K562 (cell line): ENCODE measurements around the gene RALGPS1. TPM values are rescaled to one million over a fixed set of nuclear protein-coding genes. Genes with fewer than 3 reads are reported as not detected.

ENCODE experiments used
- ATAC-seq: fragments of 200-7000 bp; cut with Tn5 transposase; 3 replicates; pipeline ENCODE4 v1.9.1; 2020; ENCODE audit warnings: moderate library complexity
- BruUV-seq: library from RNA; stranded (reverse); fragments of 400-500 nt; replicated peaks from 2 replicates; lab custom pipeline; 2021; lab: Mats Ljungman, UMichigan
- CTCF ChIA-PET: fragments of 300-600 bp; formaldehyde crosslinking; extraction: SDS; loops from one replicate; lab custom pipeline; 2021; ENCODE audit warnings: low intra/inter-chr PET ratio; lab: Yijun Ruan, JAX
- POLR2A ChIA-PET: fragments of 300-600, 350-650 bp; sonication (Branson Sonifier 250); formaldehyde crosslinking; extraction: SDS; loops from one replicate; lab custom pipeline; 2021; ENCODE audit warnings: antibody characterized with exemption, inconsistent platforms; lab: Yijun Ruan, JAX
- DNase-seq, 4 experiments: peaks; one replicate each; pipeline versions ENCODE4 v3.0.0 to v3.0.0-alpha.2; 2011 to 2018; ENCODE audit warnings: low spot score in 3 of 4, mixed read lengths in 3 of 4; ENCODE audit errors: extremely low read depth in 1 of 4
- FAIRE-seq: peaks from 2 replicates; lab custom pipeline; 2011; peaks lifted over from hg19 to GRCh38; lab: Jason Lieb, UNC
- H2AFZ ChIP-seq: 2 replicates; pipeline ENCODE4 v1.6.0; 2011; ENCODE audit warnings: low read depth, low read length, control low read depth, inconsistent platforms
- H3K27ac ChIP-seq: fragments of 200-600 bp; 3 replicates; pipeline ENCODE4 v1.8.0; 2011; ENCODE audit warnings: low read depth, mild to moderate bottlenecking, control low read depth, inconsistent platforms, low read length, moderate library complexity, mixed read lengths; ENCODE audit errors: extremely low read depth
- H3K27me3 ChIP-seq, 2 experiments: fragments of 300-600 bp in 1 of 2; 2 replicates in 1 of 2; 3 replicates in 1 of 2; pipeline versions ENCODE4 v1.6.0 to v1.8.0; 2011; ENCODE audit warnings: inconsistent platforms in 2 of 2, low read length in 2 of 2, mild to moderate bottlenecking in 1 of 2, mixed read lengths in 1 of 2, moderate library complexity in 1 of 2; ENCODE audit not compliant: control insufficient read depth in 2 of 2, insufficient read depth in 2 of 2
- H3K36me3 ChIP-seq: fragments of 300-600 bp; 3 replicates; pipeline ENCODE4 v1.8.0; 2011; ENCODE audit warnings: mild to moderate bottlenecking, low read length, inconsistent platforms; ENCODE audit not compliant: control insufficient read depth, insufficient read depth
- H3K4me1 ChIP-seq, 2 experiments: fragments of 200-600 bp in 1 of 2; replicated peaks in 1 of 2; 2 replicates in 1 of 2; 3 replicates in 1 of 2; pipeline versions ENCODE4 v1.5.1 to v1.8.0; 2011; ENCODE audit warnings: inconsistent platforms in 2 of 2, low read length in 2 of 2, mild to moderate bottlenecking in 1 of 2, mixed read lengths in 1 of 2, moderate library complexity in 1 of 2; ENCODE audit not compliant: control insufficient read depth in 2 of 2, insufficient read depth in 2 of 2
- H3K4me2 ChIP-seq: 2 replicates; pipeline ENCODE4 v1.6.1; 2011; ENCODE audit warnings: low read length, control low read depth, inconsistent platforms, mixed read lengths; ENCODE audit not compliant: insufficient read depth
- H3K4me3 ChIP-seq: fragments of 200-600 bp; sonication (generic), shearing (Covaris generic); 2 replicates; pipeline ENCODE4 v1.5.1; 2016; ENCODE audit warnings: control low read depth, inconsistent platforms
- H3K79me2 ChIP-seq: fragments of 200-600 bp; 3 replicates; pipeline ENCODE4 v1.8.0; 2011; ENCODE audit warnings: low read length, inconsistent platforms; ENCODE audit not compliant: control insufficient read depth, insufficient read depth
- H3K9ac ChIP-seq, 2 experiments: 2 replicates each; pipeline versions ENCODE4 v1.6.0 to v1.6.1; 2011; ENCODE audit warnings: low read depth in 2 of 2, low read length in 2 of 2, control low read depth in 1 of 2, inconsistent platforms in 1 of 2, mild to moderate bottlenecking in 1 of 2, mixed read lengths in 1 of 2; ENCODE audit not compliant: insufficient read depth in 1 of 2
- H3K9me1 ChIP-seq: one replicate; pipeline ENCODE4 v1.6.0; 2011; ENCODE audit warnings: inconsistent platforms, mild to moderate bottlenecking, low read length, moderate library complexity; ENCODE audit not compliant: control insufficient read depth, insufficient read depth
- H3K9me3 ChIP-seq: replicated peaks from 2 replicates; pipeline ENCODE4 v1.5.1; 2011; ENCODE audit warnings: low read depth, low read length, inconsistent platforms; ENCODE audit not compliant: control insufficient read depth, insufficient read depth
- H4K20me1 ChIP-seq: replicated peaks from 2 replicates; pipeline ENCODE4 v1.6.1; 2011; ENCODE audit warnings: low read length, inconsistent platforms, mixed read lengths; ENCODE audit not compliant: control insufficient read depth, insufficient read depth
- KLF16 ChIP-seq: IDR thresholded peaks from 2 replicates; pipeline ENCODE4 v1.6.1; 2016; ENCODE audit warnings: antibody characterized with exemption
- LEF1 ChIP-seq: fragments of 450-650 bp; IDR thresholded peaks from 2 replicates; pipeline ENCODE4 v1.6.1; 2016; ENCODE audit warnings: mild to moderate bottlenecking
- WGBS: fragments of 100-300 bp; shearing (Covaris generic); methylation state at CpG from one replicate; pipeline ENCODE4 v1.1.6; 2016; ENCODE audit warnings: low coverage, mixed read lengths; ENCODE audit not compliant: insufficient coverage; ENCODE audit errors: missing lambda C conversion rate; 5-methylcytosine and 5-hydroxymethylcytosine counted together
- in situ Hi-C: fragments of 300-500 bp; cut with MboI; formaldehyde crosslinking; loops from 4 replicates; pipeline ENCODE4 v1.15.0; 2018; ENCODE audit warnings: inconsistent platforms, mixed read lengths
- intact Hi-C: fragments of 100-400 bp; cut with micrococcal nuclease; formaldehyde crosslinking; loops from 2 replicates; pipeline ENCODE4 v1.14.2; 2022
- polyA plus RNA-seq, 8 experiments: library from polyadenylated mRNA; depleted of rRNA in 4 of 8; stranded (reverse) in 5 of 8; unstranded in 3 of 8; fragments of >200 nt; fragmentation: Nextera tagmentation in 2 of 8; fragmentation: Illumina TruSeq in 1 of 8; extraction: Ambion mirVana in 2 of 8; extraction: Trizol in 1 of 8; gene quantifications; 2 replicates each; pipeline versions ENCODE4 v1.2.1 to v1.2.3, GENCODE V29; 2011 to 2014; ENCODE audit warnings: inconsistent platforms in 1 of 8, missing spikeins in 1 of 8
- total RNA-seq, 7 experiments: library from RNA; depleted of rRNA in 6 of 7; stranded (reverse); fragments of >200 nt in 6 of 7; fragmentation: Illumina TruSeq in 2 of 7; extraction: Trizol in 2 of 7; gene quantifications; 2 replicates each; pipeline versions ENCODE4 v1.2.1 to v1.2.3, GENCODE V29; 2011 to 2021; ENCODE audit warnings: low replicate concordance in 1 of 7
- TF ChIP-seq, protein P1 (sequence below), 2 experiments: fragments of 450-650 bp; formaldehyde crosslinking in 1 of 2; IDR thresholded peaks; 2 replicates each; pipeline versions ENCODE4 v1.4.0 to v1.6.1; 2014 to 2020; ENCODE audit warnings: mild to moderate bottlenecking in 2 of 2, borderline replicate concordance in 1 of 2, low read depth in 1 of 2

RALGPS1 gene
- total and polyA plus RNA-seq, 9 of the 15 experiments (the other 6 are each of a cell fraction or from before 2014, with no cell fraction given), result 0.04 to 2.6 (median 1.5) TPM

- no peaks in the 10 kb centered on the region for H3K9me1 ChIP-seq
- no TSS peak for BruUV-seq
- intact Hi-C loops, result no loop called here
- TF ChIP-seq LEF1, result no peak
- TF ChIP-seq KLF16, result 0 out of 2 replicates have a peak, but pooled peaks have one; percentile 8
- TF ChIP-seq, protein P1, sequence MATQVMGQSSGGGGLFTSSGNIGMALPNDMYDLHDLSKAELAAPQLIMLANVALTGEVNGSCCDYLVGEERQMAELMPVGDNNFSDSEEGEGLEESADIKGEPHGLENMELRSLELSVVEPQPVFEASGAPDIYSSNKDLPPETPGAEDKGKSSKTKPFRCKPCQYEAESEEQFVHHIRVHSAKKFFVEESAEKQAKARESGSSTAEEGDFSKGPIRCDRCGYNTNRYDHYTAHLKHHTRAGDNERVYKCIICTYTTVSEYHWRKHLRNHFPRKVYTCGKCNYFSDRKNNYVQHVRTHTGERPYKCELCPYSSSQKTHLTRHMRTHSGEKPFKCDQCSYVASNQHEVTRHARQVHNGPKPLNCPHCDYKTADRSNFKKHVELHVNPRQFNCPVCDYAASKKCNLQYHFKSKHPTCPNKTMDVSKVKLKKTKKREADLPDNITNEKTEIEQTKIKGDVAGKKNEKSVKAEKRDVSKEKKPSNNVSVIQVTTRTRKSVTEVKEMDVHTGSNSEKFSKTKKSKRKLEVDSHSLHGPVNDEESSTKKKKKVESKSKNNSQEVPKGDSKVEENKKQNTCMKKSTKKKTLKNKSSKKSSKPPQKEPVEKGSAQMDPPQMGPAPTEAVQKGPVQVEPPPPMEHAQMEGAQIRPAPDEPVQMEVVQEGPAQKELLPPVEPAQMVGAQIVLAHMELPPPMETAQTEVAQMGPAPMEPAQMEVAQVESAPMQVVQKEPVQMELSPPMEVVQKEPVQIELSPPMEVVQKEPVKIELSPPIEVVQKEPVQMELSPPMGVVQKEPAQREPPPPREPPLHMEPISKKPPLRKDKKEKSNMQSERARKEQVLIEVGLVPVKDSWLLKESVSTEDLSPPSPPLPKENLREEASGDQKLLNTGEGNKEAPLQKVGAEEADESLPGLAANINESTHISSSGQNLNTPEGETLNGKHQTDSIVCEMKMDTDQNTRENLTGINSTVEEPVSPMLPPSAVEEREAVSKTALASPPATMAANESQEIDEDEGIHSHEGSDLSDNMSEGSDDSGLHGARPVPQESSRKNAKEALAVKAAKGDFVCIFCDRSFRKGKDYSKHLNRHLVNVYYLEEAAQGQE (IDR thresholded peaks at IDR 0.05; ENCODE audit: borderline replicate concordance), result peak; percentile 18; the same call in 1 of the 2 replicates
- TF ChIP-seq, protein P1 (CRISPR knock-in tag; IDR thresholded peaks at IDR 0.05; ENCODE audit: low read depth), result no peak
These were observed 21.5 kb upstream of the RALGPS1 start for GRCh38 chr9:126893079-126893478.

More at GRCh38 chr9:126893079-126893478, 21.5 kb upstream of the RALGPS1 start:
- Histone ChIP-seq H2AFZ (no peak overlapping the region), H3K79me2 (no peaks in the 10 kb centered on the region), H3K4me1 (no peaks in the 10 kb centered on the region), H3K4me2 (no peak overlapping the region), H3K4me3 (no peak overlapping the region), H4K20me1 (no peaks in the 10 kb centered on the region), H3K27ac (no peak overlapping the region), H3K27me3 (peaks cover 11 to 13% of the 10 kb centered on the region in 2 experiments; a peak in 3 of 5 replicates), H3K36me3 (no peaks in the 10 kb centered on the region), H3K9me3 (no peaks in the 10 kb centered on the region), H3K9ac (no peak overlapping the region)
- CTCF ChIA-PET, result interaction anchor here (0.6 to 2.2 kb wide), 3 partner anchors 306 to 418 kb away, joined by 3 to 8 read pairs (median 4); no protein-coding TSS in a partner anchor
- WGBS, result 7% methylated on average over 5 of the region's 5 CpGs
- ATAC-seq (peak; percentile 71), DNase-seq (peak; percentile 24 to 36 (median 28)), FAIRE-seq (peak; percentile 51)
- in situ Hi-C loops, result no loop called here
- POLR2A ChIA-PET, result interaction anchor here (0.8 kb wide), 1 partner anchor 34 kb away, joined by 3 read pairs; no protein-coding TSS in a partner anchor
